ENCODE data around the gene HMGN1.
"Not testable (repeated sequence)": the region's sequence is repeated elsewhere in the genome, so short reads cannot be mapped to it uniquely, and the experiment has no call there.

HMGN1 gene

GRCh38 chr21:39348355-39349210 lies at the start of gene HMGN1:
Gene HMGN1 (minus strand): TSS chr21:39349088. CDS start chr21:39348917, 171 bp downstream.
- DNase-seq (ENCODE audit: low read depth, low spot score), result peak; percentile 96

- DNase-seq (ENCODE audit: low read depth, low spot score), result no peak
Measured at GRCh38 chr21:39397646-39398385, 48.9 kb upstream of the HMGN1 start.

GRCh38 chr21:39392981-39393380 lies 44.1 kb upstream of the HMGN1 start:
- no peak for DNase-seq (ENCODE audit: low read depth, low spot score)

- no peak for DNase-seq (ENCODE audit: low read depth, low spot score)
Measured at GRCh38 chr21:39390212-39390765, 41.4 kb upstream of the HMGN1 start.

- no peak for DNase-seq (ENCODE audit: low read depth, low spot score)
Measured at GRCh38 chr21:39388811-39389155, 39.9 kb upstream of the HMGN1 start.

- peak; percentile 90 for DNase-seq (ENCODE audit: low read depth, low spot score)
Measured at GRCh38 chr21:39388038-39388810, 39.3 kb upstream of the HMGN1 start.

GRCh38 chr21:39387461-39388037 lies 38.7 kb upstream of the HMGN1 start:
- peak; percentile 95 for DNase-seq (ENCODE audit: low read depth, low spot score)

GRCh38 chr21:39386899-39387298 lies 38.0 kb upstream of the HMGN1 start:
- DNase-seq (ENCODE audit: low read depth, low spot score), result no peak

GRCh38 chr21:39386194-39386593 lies 37.3 kb upstream of the HMGN1 start:
- peak; percentile 30 for DNase-seq (ENCODE audit: low read depth, low spot score)

GRCh38 chr21:39385299-39386145 lies 36.6 kb upstream of the HMGN1 start:
- DNase-seq (ENCODE audit: low read depth, low spot score), result peak; percentile 90

GRCh38 chr21:39384674-39385298 lies 35.9 kb upstream of the HMGN1 start:
- no peak for DNase-seq (ENCODE audit: low read depth, low spot score)

GRCh38 chr21:39382096-39382495 lies 33.2 kb upstream of the HMGN1 start:
- DNase-seq (ENCODE audit: low read depth, low spot score), result not testable (repeated sequence)

GRCh38 chr21:39381009-39381408 lies 32.1 kb upstream of the HMGN1 start:
- DNase-seq (ENCODE audit: low read depth, low spot score), result no peak

- peak; percentile 99 for DNase-seq (ENCODE audit: low read depth, low spot score)
Measured at GRCh38 chr21:39379986-39380891, 31.4 kb upstream of the HMGN1 start.

- DNase-seq (ENCODE audit: low read depth, low spot score), result no peak
Measured at GRCh38 chr21:39377444-39378050, 28.7 kb upstream of the HMGN1 start.

GRCh38 chr21:39375446-39375845 lies 26.6 kb upstream of the HMGN1 start:
- no peak for DNase-seq (ENCODE audit: low read depth, low spot score)

GRCh38 chr21:39374046-39374445 lies 25.2 kb upstream of the HMGN1 start:
- DNase-seq (ENCODE audit: low read depth, low spot score), result no peak

GRCh38 chr21:39373634-39374033 lies 24.7 kb upstream of the HMGN1 start:
- DNase-seq (ENCODE audit: low read depth, low spot score), result peak; percentile 56

GRCh38 chr21:39369896-39370288 lies 21.0 kb upstream of the HMGN1 start:
- DNase-seq (ENCODE audit: low read depth, low spot score), result not testable (repeated sequence)

Measured in astrocyte of the hippocampus (primary cell).